Panc1 (cell line): ENCODE results near the gene ZFYVE28. TPM values are rescaled to one million over a fixed set of nuclear protein-coding genes. Genes with fewer than 3 reads are reported as not detected.

Experiments
- ATAC-seq: fragments of 200-7000 bp; cut with Tn5 transposase; 2 replicates; pipeline ENCODE4 v1.9.1; 2020; ENCODE audit warnings: mild to moderate bottlenecking, moderate library complexity
- BruUV-seq: library from RNA; stranded (reverse); fragments of 400-500 nt; replicated peaks from 2 replicates; lab custom pipeline; 2021; lab: Mats Ljungman, UMichigan
- CTCF ChIA-PET: fragments of 300-600 bp; sonication (Branson Sonifier 250); formaldehyde crosslinking; loops from one replicate; lab custom pipeline; 2022; ENCODE audit warnings: antibody characterized with exemption; lab: Charles Lee
- POLR2A ChIA-PET: fragments of 300-600 bp; sonication (Branson Sonifier 250); formaldehyde crosslinking; loops from one replicate; lab custom pipeline; 2022; ENCODE audit warnings: antibody characterized with exemption; lab: Charles Lee
- DNase-seq: peaks from one replicate; pipeline ENCODE4 v3.0.0-alpha.2; 2010; ENCODE audit warnings: low read depth, low spot score
- H3K27ac ChIP-seq: 2 replicates; pipeline ENCODE4 v1.5.1; 2011; ENCODE audit warnings: mild to moderate bottlenecking, low read length, inconsistent platforms
- H3K27me3 ChIP-seq: fragments of 200-500 bp; sonication (Bioruptor generic); 2 replicates; pipeline ENCODE4 v1.6.0; 2014; ENCODE audit warnings: low read length, inconsistent platforms; ENCODE audit not compliant: control insufficient read depth, insufficient read depth
- H3K36me3 ChIP-seq: fragments of 200-500 bp; sonication (Bioruptor generic); 2 replicates; pipeline ENCODE4 v1.5.1; 2014; ENCODE audit warnings: inconsistent platforms, mild to moderate bottlenecking, low read length, moderate library complexity; ENCODE audit not compliant: control insufficient read depth, insufficient read depth
- H3K4me1 ChIP-seq: 2 replicates; pipeline ENCODE4 v1.5.1; 2011; ENCODE audit warnings: inconsistent platforms, mild to moderate bottlenecking, low read length, moderate library complexity; ENCODE audit not compliant: control insufficient read depth, insufficient read depth
- H3K4me3 ChIP-seq, 2 experiments: 2 replicates each; pipeline ENCODE4 v1.5.1; 2011 to 2012; ENCODE audit warnings: low read depth in 2 of 2, low read length in 2 of 2, mild to moderate bottlenecking in 2 of 2, inconsistent platforms in 1 of 2, moderate library complexity in 1 of 2
- H3K9me3 ChIP-seq: fragments of 200-500 bp; sonication (Bioruptor generic); 2 replicates; pipeline ENCODE4 v1.5.1; 2014; ENCODE audit warnings: low read depth, mild to moderate bottlenecking, inconsistent platforms, low read length, moderate library complexity; ENCODE audit not compliant: control insufficient read depth, insufficient read depth
- POLR2AphosphoS5 ChIP-seq: IDR thresholded peaks from 2 replicates; pipeline ENCODE4 v1.6.1; 2012; ENCODE audit warnings: mild to moderate bottlenecking, low read depth, low read length, moderate library complexity
- SIN3A ChIP-seq: IDR thresholded peaks from 2 replicates; pipeline ENCODE4 v1.6.1; 2012; ENCODE audit warnings: low read depth, mild to moderate bottlenecking, low read length, moderate library complexity, borderline replicate concordance; ENCODE audit not compliant: insufficient read depth
- TCF7L2 ChIP-seq: IDR thresholded peaks from 2 replicates; pipeline ENCODE4 v1.6.1; 2011; ENCODE audit warnings: mild to moderate bottlenecking, low read depth, low read length, inconsistent platforms
- in situ Hi-C: cut with HindIII; loops from 2 replicates; pipeline ENCODE4 v1.10.0; 2016; ENCODE audit warnings: low sequenced_read_pairs, low pct_unique_long_range_greater_than_20kb
- intact Hi-C: fragments of 100-400 bp; cut with micrococcal nuclease; formaldehyde crosslinking; loops from one replicate; pipeline ENCODE4 v1.10.0; 2022; ENCODE audit not compliant: unreplicated experiment
- total RNA-seq: library from RNA; stranded (reverse); gene quantifications from one replicate; pipeline ENCODE4 v1.2.1, GENCODE V29; 2021; ENCODE audit not compliant: unreplicated experiment
- TF ChIP-seq, protein P1 (sequence below), 2 experiments: IDR thresholded peaks; 2 replicates each; pipeline ENCODE4 v1.6.1; 2011 to 2012; ENCODE audit warnings: low read depth in 2 of 2, control low read depth in 1 of 2, low read length in 1 of 2, mild to moderate bottlenecking in 1 of 2, moderate library complexity in 1 of 2; ENCODE audit not compliant: insufficient read depth in 1 of 2
- TF ChIP-seq, protein P2 (sequence below): fragments of 450-650 bp; IDR thresholded peaks from 2 replicates; pipeline ENCODE4 v1.5.1; 2017; ENCODE audit warnings: mild to moderate bottlenecking

The ZFYVE28 gene
- total RNA-seq, 1 experiment from 2014 or later = 11.9 TPM

GRCh38 chr4:2412534-2412884, 5.9 kb downstream of the ZFYVE28 start:
- no peak for ATAC-seq
- DNase-seq = no peak
- Histone ChIP-seq H3K36me3 (no peaks in the 10 kb centered on the region), H3K27ac (peak overlapping the region; percentile 90), H3K4me3 (peak overlapping the region; percentile 35 to 66), H3K9me3 (no peaks in the 10 kb centered on the region), H3K27me3 (no peaks in the 10 kb centered on the region), H3K4me1 (peaks cover 29% of the 10 kb centered on the region)
- CTCF ChIA-PET = no interaction called here
- POLR2A ChIA-PET = interaction anchor here (0.6 kb wide), 1 partner anchor 63 kb away, joined by 4 read pairs; no protein-coding TSS in a partner anchor
- intact Hi-C loops (no loop called here), in situ Hi-C loops (no loop called here)
- BruUV-seq = no TSS peak
- TF ChIP-seq SIN3A (no peak), TCF7L2 (no peak), POLR2AphosphoS5 (no peak)
- TF ChIP-seq, protein P1, sequence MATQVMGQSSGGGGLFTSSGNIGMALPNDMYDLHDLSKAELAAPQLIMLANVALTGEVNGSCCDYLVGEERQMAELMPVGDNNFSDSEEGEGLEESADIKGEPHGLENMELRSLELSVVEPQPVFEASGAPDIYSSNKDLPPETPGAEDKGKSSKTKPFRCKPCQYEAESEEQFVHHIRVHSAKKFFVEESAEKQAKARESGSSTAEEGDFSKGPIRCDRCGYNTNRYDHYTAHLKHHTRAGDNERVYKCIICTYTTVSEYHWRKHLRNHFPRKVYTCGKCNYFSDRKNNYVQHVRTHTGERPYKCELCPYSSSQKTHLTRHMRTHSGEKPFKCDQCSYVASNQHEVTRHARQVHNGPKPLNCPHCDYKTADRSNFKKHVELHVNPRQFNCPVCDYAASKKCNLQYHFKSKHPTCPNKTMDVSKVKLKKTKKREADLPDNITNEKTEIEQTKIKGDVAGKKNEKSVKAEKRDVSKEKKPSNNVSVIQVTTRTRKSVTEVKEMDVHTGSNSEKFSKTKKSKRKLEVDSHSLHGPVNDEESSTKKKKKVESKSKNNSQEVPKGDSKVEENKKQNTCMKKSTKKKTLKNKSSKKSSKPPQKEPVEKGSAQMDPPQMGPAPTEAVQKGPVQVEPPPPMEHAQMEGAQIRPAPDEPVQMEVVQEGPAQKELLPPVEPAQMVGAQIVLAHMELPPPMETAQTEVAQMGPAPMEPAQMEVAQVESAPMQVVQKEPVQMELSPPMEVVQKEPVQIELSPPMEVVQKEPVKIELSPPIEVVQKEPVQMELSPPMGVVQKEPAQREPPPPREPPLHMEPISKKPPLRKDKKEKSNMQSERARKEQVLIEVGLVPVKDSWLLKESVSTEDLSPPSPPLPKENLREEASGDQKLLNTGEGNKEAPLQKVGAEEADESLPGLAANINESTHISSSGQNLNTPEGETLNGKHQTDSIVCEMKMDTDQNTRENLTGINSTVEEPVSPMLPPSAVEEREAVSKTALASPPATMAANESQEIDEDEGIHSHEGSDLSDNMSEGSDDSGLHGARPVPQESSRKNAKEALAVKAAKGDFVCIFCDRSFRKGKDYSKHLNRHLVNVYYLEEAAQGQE (IDR thresholded peaks at IDR 0.05; ENCODE audit: insufficient read depth in 1 of 2, low read depth in 2 of 2, low read length in 1 of 2) = no peak
- TF ChIP-seq, protein P2, sequence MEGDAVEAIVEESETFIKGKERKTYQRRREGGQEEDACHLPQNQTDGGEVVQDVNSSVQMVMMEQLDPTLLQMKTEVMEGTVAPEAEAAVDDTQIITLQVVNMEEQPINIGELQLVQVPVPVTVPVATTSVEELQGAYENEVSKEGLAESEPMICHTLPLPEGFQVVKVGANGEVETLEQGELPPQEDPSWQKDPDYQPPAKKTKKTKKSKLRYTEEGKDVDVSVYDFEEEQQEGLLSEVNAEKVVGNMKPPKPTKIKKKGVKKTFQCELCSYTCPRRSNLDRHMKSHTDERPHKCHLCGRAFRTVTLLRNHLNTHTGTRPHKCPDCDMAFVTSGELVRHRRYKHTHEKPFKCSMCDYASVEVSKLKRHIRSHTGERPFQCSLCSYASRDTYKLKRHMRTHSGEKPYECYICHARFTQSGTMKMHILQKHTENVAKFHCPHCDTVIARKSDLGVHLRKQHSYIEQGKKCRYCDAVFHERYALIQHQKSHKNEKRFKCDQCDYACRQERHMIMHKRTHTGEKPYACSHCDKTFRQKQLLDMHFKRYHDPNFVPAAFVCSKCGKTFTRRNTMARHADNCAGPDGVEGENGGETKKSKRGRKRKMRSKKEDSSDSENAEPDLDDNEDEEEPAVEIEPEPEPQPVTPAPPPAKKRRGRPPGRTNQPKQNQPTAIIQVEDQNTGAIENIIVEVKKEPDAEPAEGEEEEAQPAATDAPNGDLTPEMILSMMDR = no peak

DNA sequence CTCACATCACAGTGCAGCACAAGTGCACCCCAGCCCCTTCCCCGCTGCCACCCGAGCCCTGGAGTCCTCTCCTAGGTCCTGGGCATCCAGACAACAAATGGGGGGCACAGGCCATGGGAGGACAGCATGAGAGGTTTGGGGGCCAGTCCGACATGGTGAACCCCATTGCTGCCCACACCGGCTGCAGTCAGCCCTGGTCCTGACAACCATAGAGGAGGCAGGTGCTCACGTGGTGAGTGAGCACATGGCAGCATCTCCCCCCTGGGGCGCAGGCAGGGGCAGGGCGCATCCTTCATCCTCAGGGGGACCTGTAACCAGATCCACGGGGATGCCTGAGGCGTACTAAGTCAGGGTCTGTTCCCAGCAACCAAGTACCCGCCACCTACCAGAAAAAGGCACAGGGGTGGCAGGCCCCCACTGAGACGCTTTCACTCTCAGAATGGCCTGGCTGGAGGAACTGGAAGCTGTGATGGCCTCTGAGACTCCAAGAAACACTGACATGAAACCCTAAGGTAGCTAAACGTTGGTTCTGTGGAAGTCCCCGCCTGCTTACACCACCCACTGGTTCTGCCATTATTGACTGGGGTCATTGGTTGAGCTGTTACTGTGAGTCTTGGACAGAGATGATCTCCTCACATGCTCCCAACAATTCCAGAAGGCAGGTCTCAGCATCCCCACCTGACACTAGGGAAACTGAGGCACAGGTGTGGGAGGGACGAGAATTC, 6.5 kb downstream of the ZFYVE28 start:
- in situ Hi-C loops (no loop called here), intact Hi-C loops (no loop called here)
- Histone ChIP-seq H3K4me3 (peak overlapping the region in 1 of 2 experiments; percentile 66; a peak in 2 of 4 replicates), H3K27me3 (no peaks in the 10 kb centered on the region), H3K27ac (peak overlapping the region; percentile 90), H3K36me3 (no peaks in the 10 kb centered on the region), H3K9me3 (no peaks in the 10 kb centered on the region), H3K4me1 (peaks cover 29% of the 10 kb centered on the region)
- ChIA-PET POLR2A (interaction anchor here (0.6 kb wide), 1 partner anchor 62 kb away, joined by 4 read pairs; no protein-coding TSS in a partner anchor), CTCF (no interaction called here)
- TF ChIP-seq, protein P2 = no peak
- TF ChIP-seq POLR2AphosphoS5 (no peak), TCF7L2 (no peak), SIN3A (no peak)
- TF ChIP-seq, protein P1 (IDR thresholded peaks at IDR 0.05; ENCODE audit: insufficient read depth in 1 of 2, low read depth in 2 of 2, low read length in 1 of 2) = no peak
- ATAC-seq (no peak), DNase-seq (no peak)
- no TSS peak for BruUV-seq
